Measurements from ENCODE around the gene OR51I2. TPM values are rescaled to one million over a fixed set of nuclear protein-coding genes. Genes with fewer than 3 reads are reported as not detected.

Gene OR51I2
- total RNA-seq, 1 experiment from 2014 or later: not detected

Other genes starting within 250 kb of the OR51I2 start
- gene OR51V1, start 248.6 kb upstream of the OR51I2 start, total RNA-seq (2014; rRNA removed; shearing (Covaris generic)): not detected in 2 replicates
- not detected in 2 replicates for gene HBB, start 222.3 kb upstream of the OR51I2 start, total RNA-seq (2014; rRNA removed; shearing (Covaris generic))
- gene HBD, start 214.8 kb upstream of the OR51I2 start, total RNA-seq (2014; rRNA removed; shearing (Covaris generic)): not detected in 2 replicates
- gene HBG1, start 199.5 kb upstream of the OR51I2 start, total RNA-seq (2014; rRNA removed; shearing (Covaris generic)): 2.1 TPM in 1 of 2 replicates, not detected in the other
- 0.23 and 2.6 TPM in 2 replicates for gene HBG2, start 194.5 kb upstream of the OR51I2 start, total RNA-seq (2014; rRNA removed; shearing (Covaris generic))
- gene HBE1, start 179.4 kb upstream of the OR51I2 start, total RNA-seq (2014; rRNA removed; shearing (Covaris generic)): 28.6 and 32.7 TPM in 2 replicates
- 1.1 and 6.9 TPM in 2 replicates for gene OR51B4, start 147.4 kb upstream of the OR51I2 start, total RNA-seq (2014; rRNA removed; shearing (Covaris generic))
- not detected in 2 replicates for gene OR51B2, start 125.0 kb upstream of the OR51I2 start, total RNA-seq (2014; rRNA removed; shearing (Covaris generic))
- gene OR51B5, start 105.8 kb upstream of the OR51I2 start, total RNA-seq (2014; rRNA removed; shearing (Covaris generic)): 28.2 and 31.4 TPM in 2 replicates
- not detected in 2 replicates for gene OR51B6, start 97.8 kb upstream of the OR51I2 start, total RNA-seq (2014; rRNA removed; shearing (Covaris generic))
- not detected in 2 replicates for gene OR51M1, start 65.5 kb upstream of the OR51I2 start, total RNA-seq (2014; rRNA removed; shearing (Covaris generic))
- not detected in 2 replicates for gene OR51Q1, start 27.2 kb upstream of the OR51I2 start, total RNA-seq (2014; rRNA removed; shearing (Covaris generic))
- 0.45 TPM in 1 of 2 replicates, not detected in the other for gene OR51I1, start 7.8 kb upstream of the OR51I2 start, total RNA-seq (2014; rRNA removed; shearing (Covaris generic))
- not detected in 2 replicates for gene OR52D1, start 39.4 kb downstream of the OR51I2 start, total RNA-seq (2014; rRNA removed; shearing (Covaris generic))
- gene UBQLN3, start 60.6 kb downstream of the OR51I2 start, total RNA-seq (2014; rRNA removed; shearing (Covaris generic)): not detected in 2 replicates
- not detected in 2 replicates for gene UBQLNL, start 67.4 kb downstream of the OR51I2 start, total RNA-seq (2014; rRNA removed; shearing (Covaris generic))
- not detected in 2 replicates for gene OR52H1, start 99.2 kb downstream of the OR51I2 start, total RNA-seq (2014; rRNA removed; shearing (Covaris generic))
- not detected in 2 replicates for gene OR52B6, start 131.6 kb downstream of the OR51I2 start, total RNA-seq (2014; rRNA removed; shearing (Covaris generic))
- gene TRIM6, start 147.3 kb downstream of the OR51I2 start, total RNA-seq (2014; rRNA removed; shearing (Covaris generic)): 6.4 and 11.2 TPM in 2 replicates
- 14.4 and 19.1 TPM in 2 replicates for gene TRIM34, start 175.7 kb downstream of the OR51I2 start, total RNA-seq (2014; rRNA removed; shearing (Covaris generic))
- 36.5 and 38.1 TPM in 2 replicates for gene TRIM5, start 235.8 kb downstream of the OR51I2 start, total RNA-seq (2014; rRNA removed; shearing (Covaris generic))
- 62.8 and 69.6 TPM in 2 replicates for gene TRIM22, start 240.5 kb downstream of the OR51I2 start, total RNA-seq (2014; rRNA removed; shearing (Covaris generic))

Data from H4 (cell line).